Activated T-helper 1 cell treated with anti-CD3 and anti-CD28 coated beads, Interleukin-2, amount 50 U/mL, for 16 hours (primary cell): Measurements from ENCODE around the gene IER3IP1.
"Not testable (repeated sequence)": the region's sequence is repeated elsewhere in the genome, so short reads cannot be mapped to it uniquely, and the experiment has no call there.

Experiments used
- DNase-seq, 2 donors: peaks; one replicate each; pipeline ENCODE4 v3.0.0-alpha.2; 2020; ENCODE audit warnings: low read depth in 1 of 2, low spot score in 1 of 2

IER3IP1 gene

GRCh38 chr18:47160256-47160655 lies 15.9 kb downstream of the IER3IP1 start:
- DNase-seq, result no peak

DNA sequence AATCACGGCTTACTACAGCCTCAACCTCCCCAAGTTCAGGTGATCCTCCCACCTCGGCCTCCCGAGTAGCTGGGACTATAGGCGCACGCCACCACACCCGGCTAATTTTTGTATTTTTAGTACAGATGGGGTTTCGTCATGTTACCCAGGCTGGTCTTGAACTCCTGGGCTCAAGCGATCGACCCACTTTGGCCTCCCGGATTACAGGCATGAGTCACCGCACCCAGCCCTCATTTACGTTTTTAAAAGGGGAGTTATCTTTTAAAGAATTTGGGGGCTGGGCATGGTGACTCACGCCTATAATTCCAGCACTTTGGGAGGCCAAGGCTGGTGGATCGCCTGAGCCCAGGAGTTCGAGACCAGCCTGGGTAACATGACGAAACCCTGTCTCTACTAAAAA lies 17.8 kb downstream of the IER3IP1 start:
- DNase-seq, result not testable (repeated sequence)

DNA sequence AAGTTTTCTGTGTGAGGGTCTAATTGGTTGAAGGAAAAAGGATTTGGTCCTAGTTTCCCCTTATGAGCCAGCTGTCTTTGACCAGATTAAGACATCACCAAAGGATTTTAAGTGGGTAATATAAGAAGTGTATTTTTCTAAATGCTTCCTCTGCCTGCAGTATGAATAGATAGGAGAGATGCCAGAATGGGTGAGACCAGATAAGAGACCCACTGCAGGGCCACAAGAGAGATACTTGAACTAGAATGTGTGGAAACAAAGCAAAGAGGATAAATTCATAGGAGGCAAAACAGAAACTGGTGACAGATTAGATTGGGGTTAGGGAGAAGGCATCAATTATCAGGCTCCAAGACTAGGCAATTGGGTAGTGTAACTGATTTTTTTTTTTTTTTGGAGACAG lies 24.7 kb downstream of the IER3IP1 start:
- no peak for DNase-seq

DNA sequence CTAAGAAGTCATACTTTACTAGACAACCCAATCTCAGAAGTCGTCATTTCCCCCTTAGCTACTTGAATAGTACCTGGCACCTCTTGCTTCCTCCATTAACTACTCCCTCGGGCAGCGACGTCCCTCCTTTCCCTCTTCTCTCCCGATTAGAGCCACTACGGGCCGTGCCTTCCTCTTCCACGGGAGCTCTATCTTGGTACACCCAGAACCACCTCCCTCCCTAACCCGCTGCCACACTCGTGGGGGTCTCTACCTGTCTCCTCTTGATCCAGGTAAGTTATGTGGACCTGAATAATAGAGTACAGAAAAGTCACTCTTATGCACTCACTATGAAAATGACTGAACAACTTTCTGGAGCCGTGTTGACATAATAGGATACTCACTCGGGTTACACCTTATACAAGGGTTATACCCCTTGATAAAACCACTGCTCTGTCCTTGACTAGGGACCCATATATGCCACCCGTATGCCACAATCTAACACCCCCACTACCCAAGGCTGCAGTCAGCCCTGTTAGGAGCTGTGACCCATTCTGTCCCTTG lies 25.3 kb downstream of the IER3IP1 start:
- no peak for DNase-seq

DNA sequence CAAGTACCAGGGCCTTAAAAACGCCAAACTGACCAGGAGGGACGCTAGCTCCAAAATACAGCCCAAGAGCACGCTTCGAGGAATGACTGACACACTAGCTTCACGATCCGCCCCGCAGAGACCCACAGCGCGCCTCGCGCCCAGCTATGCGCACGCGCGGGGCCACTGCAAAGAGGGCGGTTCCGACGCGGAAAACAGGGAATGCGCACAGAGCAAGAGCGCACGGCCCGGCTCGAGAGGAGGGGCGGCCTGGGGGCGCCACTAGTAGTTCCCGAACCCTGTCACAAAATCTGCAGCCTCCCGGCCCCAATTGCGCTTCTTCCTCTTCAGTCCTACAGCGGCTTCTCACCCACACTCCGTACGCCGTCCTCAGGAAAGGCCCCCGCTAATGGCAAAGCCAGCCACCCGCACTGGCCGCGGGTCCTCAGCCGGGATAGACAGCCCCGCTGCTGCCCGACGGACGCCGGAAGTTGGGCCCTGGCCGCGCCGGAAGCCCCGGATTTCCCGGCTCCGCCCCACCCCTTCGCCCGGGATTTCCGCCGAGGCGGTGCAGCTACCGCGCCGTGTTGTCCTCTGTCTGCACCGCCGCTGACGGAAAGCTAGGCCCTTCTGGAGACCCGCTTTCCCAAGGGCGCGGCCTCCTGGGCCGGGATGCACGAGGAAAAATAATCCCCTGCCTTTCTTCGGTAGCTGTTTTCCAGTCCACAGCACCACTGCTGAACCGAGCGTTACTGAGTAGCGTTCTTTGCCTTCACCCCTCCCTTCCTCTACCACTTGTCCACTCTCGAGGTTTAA lies 25.9 kb downstream of the IER3IP1 start, which contains the start of gene HDHD2:
Gene HDHD2 (minus strand): TSS at position 472 of the 795 bp plus-strand sequence. CDS start 14,061 bp downstream, outside the sequence.
- DNase-seq, result peak; percentile 50 to 65

DNA sequence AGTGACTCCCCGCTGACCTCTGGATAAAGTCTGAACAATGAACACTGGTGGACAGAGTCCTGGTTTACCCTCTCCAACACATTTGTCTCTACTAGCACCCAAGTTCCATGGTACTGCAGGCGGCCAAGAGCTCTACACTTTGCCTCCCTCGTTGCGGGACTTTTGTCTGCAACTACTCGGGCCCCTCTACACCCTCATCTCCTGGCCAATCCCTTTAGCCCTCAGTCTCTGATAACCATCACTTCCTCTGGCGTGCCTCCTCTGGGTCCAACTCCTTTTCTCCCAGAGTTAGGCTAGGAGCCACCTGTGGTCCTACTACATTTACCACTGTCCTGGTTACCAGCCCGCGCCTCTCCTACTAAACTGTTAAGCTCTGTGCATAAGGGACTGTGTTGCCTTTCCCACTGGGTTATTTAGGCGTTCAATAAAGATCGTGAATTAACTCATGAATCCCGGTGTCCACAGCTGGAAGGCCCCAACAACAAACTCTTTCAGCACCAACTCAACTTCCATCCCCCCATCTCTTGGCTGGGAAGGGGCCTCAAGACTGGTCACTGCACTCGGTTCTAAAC lies 26.6 kb downstream of the IER3IP1 start:
- no peak for DNase-seq

- no peak for DNase-seq
These were observed 30.0 kb downstream of the IER3IP1 start for GRCh38 chr18:47146206-47146605.

GRCh38 chr18:47143899-47144485 lies 32.2 kb downstream of the IER3IP1 start:
- DNase-seq, result no peak

- no peak for DNase-seq
These were observed 33.0 kb downstream of the IER3IP1 start for GRCh38 chr18:47143153-47143552.

DNA sequence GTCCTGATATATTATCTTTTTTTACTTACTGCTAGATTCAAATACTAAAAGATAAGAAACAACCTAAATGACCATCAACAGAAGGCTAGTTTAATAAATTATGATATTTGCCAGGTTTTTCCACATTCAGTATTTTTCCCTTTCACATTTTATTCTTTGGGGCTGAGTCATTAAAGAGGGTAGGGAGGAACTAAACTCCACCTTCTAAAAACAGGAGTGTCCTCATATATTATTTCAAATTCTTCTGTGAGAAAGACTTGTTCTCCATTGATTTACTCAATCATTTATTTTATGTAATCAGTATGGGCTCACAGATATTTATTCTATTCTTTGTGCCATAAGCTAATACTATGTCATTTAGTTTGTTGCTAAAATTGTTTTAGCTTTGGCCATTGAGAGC lies 34.9 kb downstream of the IER3IP1 start:
- DNase-seq, result no peak

- no peak for DNase-seq
These were observed 55.0 kb downstream of the IER3IP1 start for GRCh38 chr18:47121146-47121545.

DNA sequence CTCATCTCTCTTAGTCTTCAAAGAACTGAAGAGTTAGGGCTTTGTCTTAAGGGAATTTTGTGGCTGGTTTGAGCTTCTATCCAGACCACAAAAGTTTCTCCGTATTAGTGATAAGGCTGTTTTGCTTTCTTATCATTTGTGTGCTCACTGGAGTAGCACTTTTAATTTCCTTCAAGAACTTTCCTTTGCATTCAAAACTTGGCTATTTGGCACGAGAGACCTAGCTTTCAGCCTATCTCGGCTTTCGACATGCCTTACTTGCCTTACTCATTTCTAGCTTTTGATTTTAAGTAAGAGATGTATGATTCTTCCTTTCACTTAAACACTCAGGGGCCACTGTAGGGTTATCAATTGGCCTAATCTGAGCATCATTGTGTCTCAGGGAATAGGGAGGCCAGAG lies 55.7 kb downstream of the IER3IP1 start:
- DNase-seq, result no peak

DNA sequence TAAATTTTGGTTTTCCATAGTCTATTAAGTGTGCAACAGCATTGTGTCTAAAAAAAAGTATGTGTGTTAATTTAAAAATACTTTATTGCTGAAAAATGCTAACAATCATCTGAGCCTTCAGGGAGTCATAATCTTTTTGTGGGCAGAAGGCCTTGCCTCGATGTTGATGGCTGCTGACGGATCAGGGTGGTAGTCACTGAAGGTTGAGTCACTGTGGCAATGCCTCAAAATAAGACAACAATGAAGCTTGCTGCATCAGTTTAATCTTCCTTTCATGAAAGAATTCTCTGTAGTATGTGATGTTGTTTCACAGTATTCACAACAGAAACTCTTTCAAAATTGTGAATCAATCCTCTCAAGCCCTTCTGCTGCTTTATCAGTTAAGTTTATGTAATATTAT lies 57.2 kb downstream of the IER3IP1 start:
- DNase-seq, result no peak

DNA sequence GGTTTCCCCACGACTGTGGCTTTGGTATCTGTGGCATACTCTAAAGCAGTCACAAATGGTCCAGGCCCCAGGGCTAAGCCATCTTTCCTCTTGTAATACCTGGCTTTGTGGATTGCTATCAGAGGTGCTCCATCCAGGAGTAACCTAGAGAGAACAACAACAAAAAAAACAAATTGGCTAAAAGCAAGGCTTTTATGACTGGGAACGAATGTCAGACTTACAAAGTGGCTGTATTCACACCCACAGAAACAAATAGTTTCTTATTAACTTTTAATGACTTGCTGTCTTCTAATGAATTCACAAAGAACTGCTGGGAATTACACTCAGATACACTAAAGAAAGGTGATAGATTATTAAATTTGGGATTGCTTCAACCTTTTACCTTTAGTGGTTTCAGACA lies 61.0 kb downstream of the IER3IP1 start:
- no peak for DNase-seq

DNA sequence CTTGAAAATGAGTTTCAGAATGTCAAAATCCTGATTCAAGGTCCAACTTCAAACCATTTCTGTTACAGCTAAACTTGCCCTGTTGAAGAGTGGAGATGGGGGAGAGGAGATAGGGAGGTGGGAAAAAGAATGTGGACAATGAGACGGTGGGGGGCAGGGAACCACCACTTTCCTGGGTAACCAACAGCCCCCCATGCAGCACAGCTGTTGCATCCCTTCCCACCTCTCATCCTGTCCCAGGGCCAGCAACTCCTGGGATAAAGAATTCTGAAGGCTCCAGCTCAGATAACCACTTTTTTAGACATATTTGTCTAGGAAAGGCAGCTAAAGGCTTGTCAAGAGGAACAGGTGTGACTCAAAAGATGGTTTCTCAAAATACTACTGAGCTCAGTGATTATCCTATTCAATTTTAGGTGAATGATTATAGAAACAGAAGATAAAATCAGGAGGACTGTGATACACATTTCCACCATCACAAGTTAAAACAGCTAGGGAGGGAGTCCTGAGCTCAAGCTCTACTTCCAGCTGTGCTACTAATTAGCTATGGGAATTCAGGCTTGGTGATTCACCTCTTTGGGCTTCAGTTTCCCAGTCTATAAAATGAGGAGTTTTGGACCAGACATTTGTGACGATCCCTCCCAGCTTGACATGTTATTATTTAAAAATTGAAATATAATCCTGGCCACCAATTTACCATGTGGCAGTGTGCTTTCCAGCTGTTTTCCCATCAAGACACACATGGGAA lies 62.2 kb downstream of the IER3IP1 start:
- DNase-seq, result no peak

GRCh38 chr18:47110492-47111274 lies 65.5 kb downstream of the IER3IP1 start:
- DNase-seq, result no peak

GRCh38 chr18:47109720-47110119 lies 66.4 kb downstream of the IER3IP1 start:
- DNase-seq, result no peak

GRCh38 chr18:47108998-47109405 lies 67.2 kb downstream of the IER3IP1 start:
- no peak for DNase-seq

DNA sequence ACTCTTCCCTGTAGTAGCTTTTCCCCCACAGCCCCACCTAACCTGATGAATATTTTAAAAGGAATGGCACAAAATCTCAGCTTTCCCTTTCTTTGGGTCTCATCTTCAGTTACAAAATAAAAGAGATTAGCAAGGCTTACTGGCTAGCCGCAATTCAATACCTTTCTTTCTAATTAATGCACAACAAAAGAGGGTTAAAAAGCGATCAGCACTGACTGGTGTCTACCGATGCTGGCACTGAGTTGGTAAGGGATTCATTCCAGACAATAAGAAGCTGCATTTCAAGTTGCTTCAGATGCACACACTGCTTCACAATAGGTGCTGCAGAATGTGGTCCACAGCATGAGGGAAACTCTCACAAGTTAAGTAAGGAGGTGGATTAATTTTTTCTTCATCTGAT lies 67.8 kb downstream of the IER3IP1 start:
- no peak for DNase-seq
